Activated T-helper 17 cell treated with anti-CD3 and anti-CD28 coated beads, Interleukin-2, amount 50 U/mL, for 72 hours (primary cell): ENCODE data around the gene SIRPA. TPM values are rescaled to one million over a fixed set of nuclear protein-coding genes. Genes with fewer than 3 reads are reported as not detected.

ENCODE experiments used
- ATAC-seq: fragments of 150-1000 bp; cut with Tn5 transposase; replicated peaks from 2 replicates; pipeline ENCODE4 v1.10.0; 2021; ENCODE audit warnings: mild to moderate bottlenecking, moderate library complexity
- H3K27ac Mint-ChIP-seq: one replicate; pipeline ENCODE4 v1.8.0; 2022; ENCODE audit warnings: mixed read lengths
- H3K27me3 Mint-ChIP-seq: one replicate; pipeline ENCODE4 v1.8.0; 2022; ENCODE audit warnings: mixed read lengths
- H3K36me3 Mint-ChIP-seq: one replicate; pipeline ENCODE4 v1.8.0; 2022; ENCODE audit warnings: low read depth, mild to moderate bottlenecking, mixed read lengths
- H3K4me1 Mint-ChIP-seq: one replicate; pipeline ENCODE4 v1.8.0; 2022; ENCODE audit warnings: mixed read lengths
- H3K4me3 Mint-ChIP-seq: one replicate; pipeline ENCODE4 v1.8.0; 2022; ENCODE audit warnings: mild to moderate bottlenecking, mixed read lengths
- H3K9me3 Mint-ChIP-seq: one replicate; pipeline ENCODE4 v1.8.0; 2022; ENCODE audit warnings: mixed read lengths
- total RNA-seq, 2 donors: library from RNA; stranded (reverse); gene quantifications; one replicate each; pipeline ENCODE4 v1.2.3, GENCODE V29; 2022

Gene SIRPA
- under 1 TPM in 1 of 2 donors, not detected in 1; 0.05 TPM for total RNA-seq

- Mint-ChIP-seq H3K36me3 (no peaks in the 10 kb centered on the region), H3K4me1 (no peaks in the 10 kb centered on the region), H3K4me3 (peak within 1 kb of the TSS; percentile 36), H3K9me3 (no peaks in the 10 kb centered on the region), H3K27me3 (peaks cover 59% of the 10 kb centered on the region), H3K27ac (no peak within 1 kb of the TSS)
- ATAC-seq = no peak
These were observed at the start of gene SIRPA for GRCh38 chr20:1894951-1895673. Gene SIRPA (plus strand): TSS chr20:1895407. CDS start chr20:1895448, 41 bp downstream.

GRCh38 chr20:1845701-1846100 is 49.5 kb upstream of the SIRPA start:
- ATAC-seq = no peak
- Mint-ChIP-seq H3K27ac (no peak overlapping the region), H3K4me1 (no peaks in the 10 kb centered on the region), H3K9me3 (peaks cover 11% of the 10 kb centered on the region), H3K36me3 (no peaks in the 10 kb centered on the region), H3K4me3 (no peak overlapping the region), H3K27me3 (peaks cover 22% of the 10 kb centered on the region)

- Mint-ChIP-seq H3K4me1 (no peaks in the 10 kb centered on the region), H3K4me3 (no peak overlapping the region), H3K36me3 (no peaks in the 10 kb centered on the region), H3K9me3 (peaks cover 11% of the 10 kb centered on the region), H3K27me3 (peaks cover 21% of the 10 kb centered on the region), H3K27ac (no peak overlapping the region)
- no peak for ATAC-seq
These were observed 48.9 kb upstream of the SIRPA start for GRCh38 chr20:1846341-1846740.

- Mint-ChIP-seq H3K4me1 (no peaks in the 10 kb centered on the region), H3K27ac (no peak overlapping the region), H3K27me3 (peaks cover 21% of the 10 kb centered on the region), H3K4me3 (no peak overlapping the region), H3K36me3 (no peaks in the 10 kb centered on the region), H3K9me3 (peaks cover 11% of the 10 kb centered on the region)
- no peak for ATAC-seq
These were observed 48.3 kb upstream of the SIRPA start for GRCh38 chr20:1846876-1847275.

GRCh38 chr20:1847780-1848179 is 47.4 kb upstream of the SIRPA start:
- no peaks in the 10 kb centered on the region for H3K36me3 Mint-ChIP-seq

GRCh38 chr20:1848373-1848772 is 46.8 kb upstream of the SIRPA start:
- Mint-ChIP-seq H3K36me3 (no peaks in the 10 kb centered on the region), H3K27ac (no peak overlapping the region), H3K4me1 (no peaks in the 10 kb centered on the region), H3K9me3 (peaks cover 11% of the 10 kb centered on the region), H3K4me3 (no peak overlapping the region), H3K27me3 (peaks cover 21% of the 10 kb centered on the region)
- no peak for ATAC-seq

More at GRCh38 chr20:1847780-1848179, 47.4 kb upstream of the SIRPA start:
- no peak overlapping the region for H3K4me3 Mint-ChIP-seq
- H3K9me3 Mint-ChIP-seq = peaks cover 11% of the 10 kb centered on the region
- peaks cover 21% of the 10 kb centered on the region for H3K27me3 Mint-ChIP-seq
- H3K27ac Mint-ChIP-seq = no peak overlapping the region
- ATAC-seq = no peak
- H3K4me1 Mint-ChIP-seq = no peaks in the 10 kb centered on the region

GRCh38 chr20:1851396-1851795 is 43.8 kb upstream of the SIRPA start:
- no peak for ATAC-seq
- Mint-ChIP-seq H3K27ac (no peak overlapping the region), H3K4me1 (no peaks in the 10 kb centered on the region)

GRCh38 chr20:1853473-1853872 is 41.7 kb upstream of the SIRPA start:
- ATAC-seq = no peak
- no peak overlapping the region for H3K4me3 Mint-ChIP-seq
- H3K36me3 Mint-ChIP-seq = no peaks in the 10 kb centered on the region
- H3K27me3 Mint-ChIP-seq = peaks cover 11% of the 10 kb centered on the region
- H3K4me1 Mint-ChIP-seq = no peaks in the 10 kb centered on the region
- no peak overlapping the region for H3K27ac Mint-ChIP-seq
- no peaks in the 10 kb centered on the region for H3K9me3 Mint-ChIP-seq

More at GRCh38 chr20:1851396-1851795, 43.8 kb upstream of the SIRPA start:
- peaks cover 21% of the 10 kb centered on the region for H3K27me3 Mint-ChIP-seq
- no peak overlapping the region for H3K4me3 Mint-ChIP-seq
- no peaks in the 10 kb centered on the region for H3K36me3 Mint-ChIP-seq
- H3K9me3 Mint-ChIP-seq = peaks cover 8% of the 10 kb centered on the region

GRCh38 chr20:1854246-1854645 is 41.0 kb upstream of the SIRPA start:
- H3K4me1 Mint-ChIP-seq = no peaks in the 10 kb centered on the region
- H3K27ac Mint-ChIP-seq = no peak overlapping the region
- ATAC-seq = no peak
- no peaks in the 10 kb centered on the region for H3K36me3 Mint-ChIP-seq
- H3K27me3 Mint-ChIP-seq = peaks cover 5% of the 10 kb centered on the region
- no peaks in the 10 kb centered on the region for H3K9me3 Mint-ChIP-seq
- H3K4me3 Mint-ChIP-seq = no peak overlapping the region

GRCh38 chr20:1855109-1855508 is 40.1 kb upstream of the SIRPA start:
- Mint-ChIP-seq H3K27ac (no peak overlapping the region), H3K9me3 (no peaks in the 10 kb centered on the region), H3K27me3 (peaks cover 10% of the 10 kb centered on the region), H3K4me1 (no peaks in the 10 kb centered on the region), H3K36me3 (no peaks in the 10 kb centered on the region), H3K4me3 (no peak overlapping the region)
- ATAC-seq = no peak

GRCh38 chr20:1855690-1856089 is 39.5 kb upstream of the SIRPA start:
- no peaks in the 10 kb centered on the region for H3K36me3 Mint-ChIP-seq
- no peak overlapping the region for H3K4me3 Mint-ChIP-seq
- ATAC-seq = no peak
- H3K4me1 Mint-ChIP-seq = no peaks in the 10 kb centered on the region
- H3K9me3 Mint-ChIP-seq = no peaks in the 10 kb centered on the region
- H3K27ac Mint-ChIP-seq = no peak overlapping the region
- H3K27me3 Mint-ChIP-seq = peaks cover 10% of the 10 kb centered on the region

GRCh38 chr20:1856424-1856823 is 38.8 kb upstream of the SIRPA start:
- Mint-ChIP-seq H3K4me1 (no peaks in the 10 kb centered on the region), H3K9me3 (no peaks in the 10 kb centered on the region), H3K27me3 (peaks cover 13% of the 10 kb centered on the region), H3K4me3 (no peak overlapping the region), H3K27ac (no peak overlapping the region), H3K36me3 (no peaks in the 10 kb centered on the region)
- no peak for ATAC-seq

GRCh38 chr20:1857466-1857865 is 37.7 kb upstream of the SIRPA start:
- H3K27ac Mint-ChIP-seq = no peak overlapping the region
- H3K4me3 Mint-ChIP-seq = no peak overlapping the region
- no peak for ATAC-seq
- no peaks in the 10 kb centered on the region for H3K4me1 Mint-ChIP-seq
- peaks cover 16% of the 10 kb centered on the region for H3K27me3 Mint-ChIP-seq
- H3K9me3 Mint-ChIP-seq = no peaks in the 10 kb centered on the region
- no peaks in the 10 kb centered on the region for H3K36me3 Mint-ChIP-seq

GRCh38 chr20:1858871-1859270 is 36.3 kb upstream of the SIRPA start:
- ATAC-seq = no peak
- Mint-ChIP-seq H3K9me3 (no peaks in the 10 kb centered on the region), H3K4me1 (no peaks in the 10 kb centered on the region), H3K27me3 (peaks cover 21% of the 10 kb centered on the region), H3K27ac (no peak overlapping the region), H3K36me3 (no peaks in the 10 kb centered on the region), H3K4me3 (no peak overlapping the region)

GRCh38 chr20:1860446-1860845 is 34.8 kb upstream of the SIRPA start:
- Mint-ChIP-seq H3K36me3 (no peaks in the 10 kb centered on the region), H3K4me1 (no peaks in the 10 kb centered on the region)
- ATAC-seq = no peak

More at GRCh38 chr20:1860446-1860845, 34.8 kb upstream of the SIRPA start:
- no peak overlapping the region for H3K4me3 Mint-ChIP-seq
- H3K27me3 Mint-ChIP-seq = peaks cover 21% of the 10 kb centered on the region
- H3K27ac Mint-ChIP-seq = no peak overlapping the region
- H3K9me3 Mint-ChIP-seq = no peaks in the 10 kb centered on the region
